ENCODE measurements around the gene GNA14.
"Not testable (repeated sequence)": the region's sequence is repeated elsewhere in the genome, so short reads cannot be mapped to it uniquely, and the experiment has no call there.

GNA14 gene

GRCh38 chr9:77587042-77587441 lies 61.1 kb downstream of the GNA14 start:
- H3K4me3 ChIP-seq (ENCODE audit: low read depth, low read length): no peak overlapping the region
- ChIA-PET CTCF (interaction anchor here (1.5 kb wide), 2 partner anchors 61 to 130 kb away, joined by 3 to 5 read pairs; partner anchors contain the start of gene GNA14), POLR2A (no interaction called here)
- TF ChIP-seq, protein P1, sequence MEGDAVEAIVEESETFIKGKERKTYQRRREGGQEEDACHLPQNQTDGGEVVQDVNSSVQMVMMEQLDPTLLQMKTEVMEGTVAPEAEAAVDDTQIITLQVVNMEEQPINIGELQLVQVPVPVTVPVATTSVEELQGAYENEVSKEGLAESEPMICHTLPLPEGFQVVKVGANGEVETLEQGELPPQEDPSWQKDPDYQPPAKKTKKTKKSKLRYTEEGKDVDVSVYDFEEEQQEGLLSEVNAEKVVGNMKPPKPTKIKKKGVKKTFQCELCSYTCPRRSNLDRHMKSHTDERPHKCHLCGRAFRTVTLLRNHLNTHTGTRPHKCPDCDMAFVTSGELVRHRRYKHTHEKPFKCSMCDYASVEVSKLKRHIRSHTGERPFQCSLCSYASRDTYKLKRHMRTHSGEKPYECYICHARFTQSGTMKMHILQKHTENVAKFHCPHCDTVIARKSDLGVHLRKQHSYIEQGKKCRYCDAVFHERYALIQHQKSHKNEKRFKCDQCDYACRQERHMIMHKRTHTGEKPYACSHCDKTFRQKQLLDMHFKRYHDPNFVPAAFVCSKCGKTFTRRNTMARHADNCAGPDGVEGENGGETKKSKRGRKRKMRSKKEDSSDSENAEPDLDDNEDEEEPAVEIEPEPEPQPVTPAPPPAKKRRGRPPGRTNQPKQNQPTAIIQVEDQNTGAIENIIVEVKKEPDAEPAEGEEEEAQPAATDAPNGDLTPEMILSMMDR (IDR thresholded peaks at IDR 0.05; ENCODE audit: insufficient read depth, low read length, missing control alignments): no peak
- no peak for DNase-seq (ENCODE audit: low read depth, low spot score)

DNA sequence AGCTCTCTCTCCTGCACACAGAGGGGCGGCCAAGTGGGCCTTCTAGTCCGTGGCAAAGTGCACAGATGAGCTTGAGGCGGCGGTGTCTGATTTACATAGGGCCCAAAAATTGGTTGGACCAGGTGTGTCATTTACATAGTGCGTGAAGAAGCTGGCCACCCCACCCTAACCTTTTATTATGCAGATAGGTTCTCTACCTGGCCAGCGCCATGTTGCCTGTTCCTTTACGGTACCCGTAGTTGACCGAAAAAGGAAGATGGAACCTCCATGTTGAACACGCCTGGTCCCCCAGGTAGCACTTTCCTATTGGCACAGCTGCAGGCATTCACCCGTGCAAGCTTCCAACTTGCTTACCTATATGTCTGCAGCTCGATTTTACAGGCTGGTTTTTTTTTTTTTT lies 61.5 kb downstream of the GNA14 start:
- no peak overlapping the region for H3K4me3 ChIP-seq (ENCODE audit: low read depth, low read length)
- DNase-seq (ENCODE audit: low read depth, low spot score): no peak
- TF ChIP-seq, protein P1 (IDR thresholded peaks at IDR 0.05; ENCODE audit: insufficient read depth, low read length, missing control alignments): no peak
- POLR2A ChIA-PET: no interaction called here
- CTCF ChIA-PET: interaction anchor here (1.5 kb wide), 2 partner anchors 62 to 130 kb away, joined by 3 to 5 read pairs; partner anchors contain the start of gene GNA14

GRCh38 chr9:77585335-77585786 lies 62.8 kb downstream of the GNA14 start:
- no peak overlapping the region for H3K4me3 ChIP-seq (ENCODE audit: low read depth, low read length)
- ChIA-PET POLR2A (no interaction called here), CTCF (interaction anchor here (1.0 kb wide), 1 partner anchor 12 kb away, joined by 3 read pairs; no protein-coding TSS in a partner anchor)
- DNase-seq (ENCODE audit: low read depth, low spot score): no peak
- TF ChIP-seq, protein P1 (IDR thresholded peaks at IDR 0.05; ENCODE audit: insufficient read depth, low read length, missing control alignments): no peak

DNA sequence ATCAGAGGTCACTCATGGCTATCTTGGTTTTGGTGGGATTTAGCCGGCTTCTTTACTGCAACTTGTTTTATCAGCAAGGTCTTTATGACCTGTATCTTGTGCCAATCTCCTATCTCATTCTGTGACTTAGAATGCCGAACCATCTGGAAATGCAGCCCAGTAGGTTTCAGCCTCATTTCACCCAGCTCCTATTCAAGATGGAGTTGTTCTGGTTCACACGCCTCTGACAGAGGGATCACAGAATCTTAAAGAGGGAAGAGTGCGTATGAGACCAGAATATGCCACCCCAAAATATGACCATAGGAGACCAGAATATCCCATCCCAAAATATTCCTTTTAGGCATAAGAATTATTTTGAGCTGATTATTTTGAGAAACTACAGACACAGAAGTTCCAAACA lies 63.2 kb downstream of the GNA14 start:
- DNase-seq (ENCODE audit: low read depth, low spot score); POLR2A ChIA-PET; H3K4me3 ChIP-seq (ENCODE audit: low read depth, low read length): not testable (repeated sequence)
- CTCF ChIA-PET: interaction anchor here (1.0 kb wide), 1 partner anchor 12 kb away, joined by 3 read pairs; no protein-coding TSS in a partner anchor

DNA sequence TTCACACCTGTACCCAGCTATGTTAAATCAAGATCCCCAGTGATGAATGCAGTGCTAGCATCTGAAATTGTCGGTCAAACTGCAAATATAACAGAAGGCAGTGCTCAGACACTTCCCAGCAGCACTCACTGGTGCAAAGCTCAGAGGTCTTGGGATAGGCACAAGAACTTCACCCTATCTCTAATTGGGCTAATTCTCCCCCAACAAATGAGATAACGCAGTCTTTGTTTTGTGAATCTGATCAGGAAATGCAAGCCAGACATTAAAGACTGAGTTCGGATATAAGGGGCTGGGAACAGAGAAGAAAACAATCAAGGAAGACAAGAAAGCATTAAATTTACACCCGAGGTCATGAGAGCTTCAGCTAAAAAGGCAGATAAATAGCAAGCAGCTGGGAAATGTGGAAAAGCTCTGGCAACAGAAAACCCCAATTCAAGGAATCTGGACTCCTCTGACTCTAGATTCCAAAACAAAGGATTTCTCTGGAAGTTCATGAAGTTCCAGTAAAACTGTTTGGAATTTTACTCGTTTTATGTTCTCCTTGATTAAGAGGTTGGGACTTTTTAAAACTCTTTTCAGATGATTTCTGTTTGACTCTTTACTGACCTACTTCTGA lies 65.1 kb downstream of the GNA14 start:
- CTCF ChIA-PET: no interaction called here
- POLR2A ChIA-PET: no interaction called here
- H3K4me3 ChIP-seq (ENCODE audit: low read depth, low read length): no peak overlapping the region
- TF ChIP-seq, protein P1 (IDR thresholded peaks at IDR 0.05; ENCODE audit: insufficient read depth, low read length, missing control alignments): no peak
- DNase-seq (ENCODE audit: low read depth, low spot score): no peak

DNA sequence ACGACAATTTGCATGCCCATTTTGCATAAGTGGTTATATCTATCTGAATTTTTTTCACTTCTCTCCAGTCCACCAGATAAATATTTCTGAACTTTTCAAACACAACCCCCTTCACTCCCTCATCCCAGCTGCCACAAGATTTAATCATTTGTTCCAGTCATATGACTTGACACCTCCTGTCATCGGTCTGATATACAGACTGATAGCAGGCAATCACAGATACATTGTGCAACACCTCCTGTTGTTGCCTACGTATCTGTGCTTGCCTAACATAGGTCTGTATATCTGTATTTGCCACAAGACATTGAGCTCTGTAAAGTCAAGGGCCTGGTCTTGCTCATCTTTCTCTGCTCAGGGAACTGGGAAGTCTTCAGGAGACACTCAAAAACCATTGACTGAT lies 65.6 kb downstream of the GNA14 start:
- DNase-seq (ENCODE audit: low read depth, low spot score): no peak
- CTCF ChIA-PET: no interaction called here

More for the DNA sequence above, 65.6 kb downstream of the GNA14 start:
- TF ChIP-seq, protein P1 (IDR thresholded peaks at IDR 0.05; ENCODE audit: insufficient read depth, low read length, missing control alignments): no peak
- no peak overlapping the region for H3K4me3 ChIP-seq (ENCODE audit: low read depth, low read length)
- POLR2A ChIA-PET: no interaction called here

All from AG04449 (cell line).